Measurements from ENCODE around the gene LYSMD3.
"Not testable (repeated sequence)": the region's sequence is repeated elsewhere in the genome, so short reads cannot be mapped to it uniquely, and the experiment has no call there.

LYSMD3 gene

GRCh38 chr5:90529194-90529938 lies at the start of gene LYSMD3:
Gene LYSMD3, minus strand, starts transcription at chr5:90529584. Its CDS starts 4,295 bp downstream, at chr5:90525289.
- peak; percentile 58 for DNase-seq

- DNase-seq = not testable (repeated sequence)
Observed at GRCh38 chr5:90576566-90576965, 47.2 kb upstream of the LYSMD3 start.

- DNase-seq = no peak
Observed at GRCh38 chr5:90575712-90576111, 46.3 kb upstream of the LYSMD3 start.

- no peak for DNase-seq
Observed at GRCh38 chr5:90571147-90571773, 41.9 kb upstream of the LYSMD3 start.

GRCh38 chr5:90570034-90570433 lies 40.6 kb upstream of the LYSMD3 start:
- no peak for DNase-seq

- DNase-seq = no peak
Observed at GRCh38 chr5:90569084-90569483, 39.7 kb upstream of the LYSMD3 start.

- DNase-seq = no peak
Observed at GRCh38 chr5:90565491-90565890, 36.1 kb upstream of the LYSMD3 start.

GRCh38 chr5:90563108-90563507 lies 33.7 kb upstream of the LYSMD3 start:
- DNase-seq = peak; percentile 77

- DNase-seq = peak; percentile 56
Observed at GRCh38 chr5:90562341-90562740, 33.0 kb upstream of the LYSMD3 start.

- DNase-seq = no peak
Observed at GRCh38 chr5:90561766-90562165, 32.4 kb upstream of the LYSMD3 start.

- DNase-seq = no peak
Observed at GRCh38 chr5:90560771-90561170, 31.4 kb upstream of the LYSMD3 start.

- DNase-seq = peak; percentile 88
Observed at GRCh38 chr5:90558344-90559192, 29.2 kb upstream of the LYSMD3 start, which contains the start of gene ADGRV1. Gene ADGRV1, plus strand, starts transcription at chr5:90558797. Its CDS starts 99 bp downstream, at chr5:90558896.

- DNase-seq = no peak
Observed at GRCh38 chr5:90557871-90558270, 28.5 kb upstream of the LYSMD3 start.

- DNase-seq = no peak
Observed at GRCh38 chr5:90557391-90557790, 28.0 kb upstream of the LYSMD3 start.

GRCh38 chr5:90555666-90556065 lies 26.3 kb upstream of the LYSMD3 start:
- no peak for DNase-seq

- DNase-seq = no peak
Observed at GRCh38 chr5:90554358-90555006, 25.1 kb upstream of the LYSMD3 start.

- no peak for DNase-seq
Observed at GRCh38 chr5:90553711-90554110, 24.3 kb upstream of the LYSMD3 start.

- no peak for DNase-seq
Observed at GRCh38 chr5:90551376-90551775, 22.0 kb upstream of the LYSMD3 start.

GRCh38 chr5:90550963-90551362 lies 21.6 kb upstream of the LYSMD3 start:
- DNase-seq = no peak

GRCh38 chr5:90549729-90550275 lies 20.4 kb upstream of the LYSMD3 start:
- no peak for DNase-seq

GRCh38 chr5:90549223-90549622 lies 19.8 kb upstream of the LYSMD3 start:
- no peak for DNase-seq

GRCh38 chr5:90548069-90548593 lies 18.7 kb upstream of the LYSMD3 start:
- DNase-seq = peak; percentile 59
